CD4-positive, alpha-beta T cell (primary cell): ENCODE data around the gene ARHGAP26. TPM values are rescaled to one million over a fixed set of nuclear protein-coding genes. Genes with fewer than 3 reads are reported as not detected.

ENCODE experiments used
- ATAC-seq: fragments of 200-7000 bp; cut with Tn5 transposase; one replicate; pipeline ENCODE4 v1.10.0; 2022; ENCODE audit warnings: mild to moderate bottlenecking; ENCODE audit not compliant: poor library complexity
- CTCF ChIA-PET: fragments of 350-600 bp; sonication (Branson Sonifier 250); formaldehyde crosslinking; loops from one replicate; lab custom pipeline; 2021; ENCODE audit warnings: antibody characterized with exemption, inconsistent platforms; lab: Charles Lee
- POLR2A ChIA-PET: fragments of 350-600 bp; sonication (Branson Sonifier 250); formaldehyde crosslinking; loops from one replicate; lab custom pipeline; 2021; ENCODE audit warnings: antibody characterized with exemption, inconsistent platforms; lab: Charles Lee
- DNase-seq, 14 experiments: peaks; one replicate each; pipeline ENCODE4 v3.0.0-alpha.2; 2013 to 2020; ENCODE audit warnings: mixed read lengths in 2 of 14
- H3K27ac ChIP-seq, 2 donors: one replicate each; pipeline versions ENCODE4 v1.5.1 to v1.7.0; 2013; ENCODE audit warnings: low read length in 2 of 2, low read depth in 1 of 2, mild to moderate bottlenecking in 1 of 2
- H3K27me3 ChIP-seq, 2 experiments: 1 replicate in 1 of 2; 2 replicates in 1 of 2; pipeline versions ENCODE4 v1.6.1 to v1.7.0; 2013; ENCODE audit warnings: low read length in 2 of 2, control low read depth in 1 of 2, mild to moderate bottlenecking in 1 of 2, moderate library complexity in 1 of 2; ENCODE audit not compliant: insufficient read depth in 2 of 2, control insufficient read depth in 1 of 2
- H3K36me3 ChIP-seq: one replicate; pipeline ENCODE4 v1.6.1; 2013; ENCODE audit warnings: low read length, control low read depth; ENCODE audit not compliant: insufficient read depth
- H3K4me1 ChIP-seq: one replicate; pipeline ENCODE4 v1.6.1; 2013; ENCODE audit warnings: low read length, control low read depth; ENCODE audit not compliant: insufficient read depth
- H3K4me3 ChIP-seq: one replicate; pipeline ENCODE4 v1.5.1; 2013; ENCODE audit warnings: mild to moderate bottlenecking, low read length, moderate library complexity
- H3K9me3 ChIP-seq, 2 experiments: 1 replicate in 1 of 2; 2 replicates in 1 of 2; pipeline versions ENCODE4 v1.6.1 to v1.7.0; 2013; ENCODE audit warnings: low read length in 2 of 2, mild to moderate bottlenecking in 2 of 2, control low read depth in 1 of 2, moderate library complexity in 1 of 2; ENCODE audit not compliant: control insufficient read depth in 1 of 2, insufficient read depth in 1 of 2
- H3K27ac Mint-ChIP-seq: one replicate; pipeline ENCODE4 v1.8.0; 2020; ENCODE audit warnings: mixed read lengths
- H3K27me3 Mint-ChIP-seq: one replicate; pipeline ENCODE4 v1.8.0; 2021; ENCODE audit warnings: mixed read lengths
- H3K36me3 Mint-ChIP-seq: one replicate; pipeline ENCODE4 v1.8.0; 2021; ENCODE audit warnings: low read depth, mixed read lengths
- H3K4me1 Mint-ChIP-seq: one replicate; pipeline ENCODE4 v1.8.0; 2021; ENCODE audit warnings: low read depth, mixed read lengths
- H3K4me3 Mint-ChIP-seq: one replicate; pipeline ENCODE4 v1.8.0; 2020; ENCODE audit warnings: mild to moderate bottlenecking, mixed read lengths
- H3K9me3 Mint-ChIP-seq: one replicate; pipeline ENCODE4 v1.8.0; 2020; ENCODE audit warnings: mixed read lengths
- CTCF ChIP-seq: fragments of 200-600 bp; IDR thresholded peaks from one replicate; pipeline ENCODE4 v1.8.0; 2022; ENCODE audit warnings: antibody characterized with exemption, mild to moderate bottlenecking
- intact Hi-C, 2 experiments: fragments of 100-400 bp; cut with DNase I in 1 of 2; cut with micrococcal nuclease in 1 of 2; formaldehyde crosslinking; loops; one replicate each; pipeline versions ENCODE4 v1.15.1 to v1.9.0; 2023 to 2025; cut with DNase I, micrococcal nuclease
- total RNA-seq, 174 experiments: library from RNA in 2 of 174; stranded (reverse) in 2 of 174; gene quantifications; one replicate each; pipeline ENCODE4 v1.2.3 and lab custom pipeline; 2021 to 2026

The ARHGAP26 gene
- total RNA-seq, 2 experiments from 2014 or later = 24.9 to 27.3 TPM

DNA sequence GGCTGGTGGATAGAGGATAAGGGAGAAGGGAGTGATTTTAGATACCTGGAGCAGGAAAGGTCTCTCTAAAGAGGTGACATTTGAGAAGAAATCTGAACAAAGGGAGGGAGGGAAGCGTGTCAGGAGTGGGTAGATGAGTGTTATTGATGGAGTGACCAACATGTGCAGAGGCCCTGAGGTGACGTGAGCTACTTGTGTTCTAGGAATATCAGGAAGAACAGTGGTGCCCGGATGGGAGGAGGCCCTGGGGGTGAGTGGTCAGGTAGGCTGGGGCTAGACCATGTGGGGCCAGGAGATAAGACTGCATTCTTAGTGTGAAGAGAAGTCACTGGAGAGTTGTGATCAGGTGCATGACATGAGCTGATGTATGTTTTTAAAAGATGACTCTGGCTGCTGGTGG is 256.2 kb downstream of the ARHGAP26 start:
- no peaks in the 10 kb centered on the region for H3K9me3 Mint-ChIP-seq
- CTCF ChIA-PET = interaction anchor here (1.4 kb wide), 1 partner anchor 23 kb away, joined by 3 read pairs; no protein-coding TSS in a partner anchor
- intact Hi-C loops = no loop called here
- H3K27ac ChIP-seq = no peak overlapping the region
- no peak for ATAC-seq
- no peak for TF ChIP-seq CTCF
- H3K4me1 Mint-ChIP-seq = peaks cover 48% of the 10 kb centered on the region
- no peak overlapping the region for H3K4me3 ChIP-seq
- no peaks in the 10 kb centered on the region for H3K27me3 ChIP-seq
- DNase-seq = no peak
- no peaks in the 10 kb centered on the region for H3K36me3 Mint-ChIP-seq
- H3K27me3 Mint-ChIP-seq = no peaks in the 10 kb centered on the region
- peaks cover 34% of the 10 kb centered on the region for H3K4me1 ChIP-seq
- H3K4me3 Mint-ChIP-seq = no peak overlapping the region
- POLR2A ChIA-PET = no interaction called here
- H3K27ac Mint-ChIP-seq = no peak overlapping the region
- no peaks in the 10 kb centered on the region for H3K9me3 ChIP-seq
- no peaks in the 10 kb centered on the region for H3K36me3 ChIP-seq

GRCh38 chr5:143029293-143029692 is 259.1 kb downstream of the ARHGAP26 start:
- no peak overlapping the region for H3K4me3 ChIP-seq
- ATAC-seq = no peak
- no peaks in the 10 kb centered on the region for H3K9me3 Mint-ChIP-seq
- H3K36me3 Mint-ChIP-seq = no peaks in the 10 kb centered on the region
- H3K9me3 ChIP-seq = no peaks in the 10 kb centered on the region
- CTCF ChIA-PET = interaction anchor here (0.7 to 1.2 kb wide), 3 partner anchors 19 to 1134 kb away, joined by 3 read pairs; no protein-coding TSS in a partner anchor
- intact Hi-C loops = no loop called here
- H3K27me3 Mint-ChIP-seq = no peaks in the 10 kb centered on the region
- no peak for TF ChIP-seq CTCF
- no peaks in the 10 kb centered on the region for H3K36me3 ChIP-seq
- DNase-seq = no peak
- H3K4me3 Mint-ChIP-seq = no peak overlapping the region
- H3K27ac ChIP-seq = no peak overlapping the region
- H3K27me3 ChIP-seq = no peaks in the 10 kb centered on the region
- no peak overlapping the region for H3K27ac Mint-ChIP-seq
- H3K4me1 Mint-ChIP-seq = peaks cover 30% of the 10 kb centered on the region
- H3K4me1 ChIP-seq = peaks cover 26% of the 10 kb centered on the region
- POLR2A ChIA-PET = interaction anchor here (0.6 to 1.5 kb wide), 2 partner anchors 27 to 31 kb away, joined by 5 read pairs; no protein-coding TSS in a partner anchor

GRCh38 chr5:143030349-143030748 is 260.2 kb downstream of the ARHGAP26 start:
- DNase-seq (peak in 5 of 14 experiments; percentile 24 to 65 (median 46)), ATAC-seq (peak; percentile 86)
- Mint-ChIP-seq H3K36me3 (peaks cover 4% of the 10 kb centered on the region), H3K27me3 (no peaks in the 10 kb centered on the region), H3K4me1 (peaks cover 28% of the 10 kb centered on the region), H3K4me3 (peak overlapping the region; percentile 47), H3K9me3 (no peaks in the 10 kb centered on the region), H3K27ac (peak overlapping the region; percentile 18)
- H3K9me3 ChIP-seq = no peaks in the 10 kb centered on the region
- no peak overlapping the region for H3K4me3 ChIP-seq
- POLR2A ChIA-PET = interaction anchor here (1.4 to 1.8 kb wide), 3 partner anchors 21 to 374 kb away, joined by 3 to 11 read pairs (median 5); partner anchors contain the start of gene NR3C1
- intact Hi-C loops = loop anchor here in 1 of 2 experiments (5.0 kb wide), 1 partner anchor 797 kb away; no protein-coding TSS in a partner anchor
- peak overlapping the region in 1 of 2 donors; percentile 1 for H3K27ac ChIP-seq
- peak; percentile 28 for TF ChIP-seq CTCF
- CTCF ChIA-PET = interaction anchor here (0.5 to 1.3 kb wide), 3 partner anchors 10 to 1131 kb away, joined by 3 to 4 read pairs (median 4); no protein-coding TSS in a partner anchor
- peaks cover 25% of the 10 kb centered on the region for H3K4me1 ChIP-seq
- no peaks in the 10 kb centered on the region for H3K27me3 ChIP-seq
- no peaks in the 10 kb centered on the region for H3K36me3 ChIP-seq
